ENCODE data around the gene MCU.

DNA sequence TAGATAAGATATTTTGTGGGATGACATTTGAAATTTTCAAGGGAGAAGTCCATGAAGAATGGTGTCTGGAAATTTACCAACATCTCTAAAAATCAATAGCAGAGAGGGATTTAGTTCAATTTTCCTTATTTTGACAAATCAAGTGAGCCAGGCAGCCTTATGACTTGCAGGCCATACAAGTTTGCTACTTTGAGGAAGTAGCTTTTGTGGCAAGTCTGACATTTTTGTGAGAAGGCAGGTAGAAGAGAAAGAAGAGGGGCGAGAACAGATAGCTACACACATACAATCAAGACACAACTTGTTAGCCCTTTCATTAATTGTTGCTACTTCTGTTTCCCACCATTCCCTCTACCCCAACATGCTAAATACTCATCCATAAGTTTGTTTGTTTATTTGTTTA lies 127.1 kb downstream of the MCU start:
- TF ChIP-seq FOXA1 (IDR thresholded peaks at IDR 0.05): no peak
- no peak for TF ChIP-seq L3MBTL2 (conservative IDR thresholded peaks at IDR 0.05)
- no peak for TF ChIP-seq SP1 (IDR thresholded peaks at IDR 0.05)
- TF ChIP-seq FOXM1 (IDR thresholded peaks at IDR 0.05; ENCODE audit: borderline replicate concordance): no peak

Data from HEK293T (cell line).